ENCODE data around the gene BCS1L. TPM values are rescaled to one million over a fixed set of nuclear protein-coding genes. Genes with fewer than 3 reads are reported as not detected.

The BCS1L gene
- total RNA-seq (2014; rRNA removed; shearing (Covaris generic)): 53.3 and 59.9 TPM in 2 replicates

GRCh38 chr2:218659258-218659987, at the start of gene BCS1L, which contains the start of gene ZNF142:
BCS1L (plus strand) TSS chr2:218659683; CDS start chr2:218660988, 1,305 bp downstream.
ZNF142 (minus strand) TSS chr2:218659623; CDS start chr2:218656429, 3,194 bp downstream.
- DNase-seq (ENCODE audit: low read depth): peak; percentile 94

GRCh38 chr2:218615868-218616315, 43.6 kb upstream of the BCS1L start:
- DNase-seq (ENCODE audit: low read depth): no peak

- no peak for DNase-seq (ENCODE audit: low read depth)
Observed at GRCh38 chr2:218618102-218618860, 41.2 kb upstream of the BCS1L start.

GRCh38 chr2:218621007-218621406, 38.5 kb upstream of the BCS1L start:
- DNase-seq (ENCODE audit: low read depth): no peak

- DNase-seq (ENCODE audit: low read depth): no peak
Observed at GRCh38 chr2:218622606-218623365, 36.7 kb upstream of the BCS1L start.

- no peak for DNase-seq (ENCODE audit: low read depth)
Observed at GRCh38 chr2:218623366-218623705, 36.1 kb upstream of the BCS1L start.

- no peak for DNase-seq (ENCODE audit: low read depth)
Observed at GRCh38 chr2:218626369-218626768, 33.1 kb upstream of the BCS1L start.

- no peak for DNase-seq (ENCODE audit: low read depth)
Observed at GRCh38 chr2:218627939-218628338, 31.5 kb upstream of the BCS1L start.

- peak; percentile 76 for DNase-seq (ENCODE audit: low read depth)
Observed at GRCh38 chr2:218631837-218632236, 27.6 kb upstream of the BCS1L start.

- DNase-seq (ENCODE audit: low read depth): no peak
Observed at GRCh38 chr2:218635719-218636118, 23.8 kb upstream of the BCS1L start.

GRCh38 chr2:218638372-218638771, 21.1 kb upstream of the BCS1L start:
- DNase-seq (ENCODE audit: low read depth): no peak

GRCh38 chr2:218642121-218642656, 17.3 kb upstream of the BCS1L start:
- DNase-seq (ENCODE audit: low read depth): no peak

GRCh38 chr2:218642786-218643185, 16.7 kb upstream of the BCS1L start:
- no peak for DNase-seq (ENCODE audit: low read depth)

GRCh38 chr2:218643751-218644310, 15.7 kb upstream of the BCS1L start:
- DNase-seq (ENCODE audit: low read depth): no peak

- no peak for DNase-seq (ENCODE audit: low read depth)
Observed at GRCh38 chr2:218644721-218645120, 14.8 kb upstream of the BCS1L start.

GRCh38 chr2:218645126-218645525, 14.4 kb upstream of the BCS1L start:
- peak; percentile 70 for DNase-seq (ENCODE audit: low read depth)

- peak; percentile 56 for DNase-seq (ENCODE audit: low read depth)
Observed at GRCh38 chr2:218648088-218648786, 11.2 kb upstream of the BCS1L start.

GRCh38 chr2:218648787-218649100, 10.7 kb upstream of the BCS1L start:
- DNase-seq (ENCODE audit: low read depth): no peak

GRCh38 chr2:218655751-218656150, 3.7 kb upstream of the BCS1L start:
- no peak for DNase-seq (ENCODE audit: low read depth)

- DNase-seq (ENCODE audit: low read depth): peak; percentile 52
Observed at GRCh38 chr2:218658671-218659257, 719 bp upstream of the BCS1L start.

- no peak for DNase-seq (ENCODE audit: low read depth)
Observed at GRCh38 chr2:218659988-218660358, 490 bp downstream of the BCS1L start.
